Right atrium auricular region (tissue), 2 donors: ENCODE results near the gene FOXP1. TPM values are rescaled to one million over a fixed set of nuclear protein-coding genes. Genes with fewer than 3 reads are reported as not detected.

ENCODE experiments used
- DNase-seq: peaks from one replicate; pipeline ENCODE4 v3.0.0-alpha.2; 2019; ENCODE audit warnings: low spot score
- H3K27ac ChIP-seq, 2 donors: fragments of 200-600 bp; sonication (generic); 1 replicate in 1 of 2; 2 replicates in 1 of 2; pipeline ENCODE4 v1.5.1; 2016 to 2019
- H3K27me3 ChIP-seq, 2 donors: fragments of 200-600 bp; sonication (generic); one replicate each; pipeline versions ENCODE4 v1.5.1 to v1.6.0; 2017 to 2019
- H3K36me3 ChIP-seq: fragments of 200-600 bp; sonication (generic); one replicate; pipeline ENCODE4 v1.5.1; 2016
- H3K4me1 ChIP-seq, 2 donors: fragments of 200-600 bp; sonication (generic); one replicate each; pipeline versions ENCODE4 v1.5.1 to v1.6.0; 2017 to 2019
- H3K4me3 ChIP-seq, 2 donors: fragments of 200-600 bp; sonication (generic); 1 replicate in 1 of 2; 2 replicates in 1 of 2; pipeline ENCODE4 v1.5.1; 2017 to 2019; ENCODE audit warnings: mild to moderate bottlenecking in 1 of 2, moderate library complexity in 1 of 2
- H3K9me3 ChIP-seq, 2 donors: fragments of 200-600 bp; sonication (generic); one replicate each; pipeline ENCODE4 v1.5.1; 2019
- CTCF ChIP-seq, 2 donors: fragments of 200-600 bp; sonication (generic); IDR thresholded peaks; one replicate each; pipeline ENCODE4 v1.5.1; 2019; ENCODE audit warnings: antibody characterized with exemption in 2 of 2
- total RNA-seq, 2 donors: library from RNA; depleted of rRNA; stranded (reverse); fragments of >200 nt; gene quantifications; one replicate each; pipeline ENCODE4 v1.1.0, GENCODE V29; 2016

Gene FOXP1
- total RNA-seq, 2 donors from 2014 or later = 39.2 to 59.0 TPM

GRCh38 chr3:71237672-71238071 is 345.9 kb downstream of the FOXP1 start:
- Histone ChIP-seq H3K27ac (no peak overlapping the region), H3K9me3 (no peaks in the 10 kb centered on the region), H3K36me3 (no peaks in the 10 kb centered on the region), H3K4me3 (no peak overlapping the region), H3K27me3 (no peaks in the 10 kb centered on the region), H3K4me1 (peaks cover 0 to 24% of the 10 kb centered on the region in 2 donors)
- TF ChIP-seq CTCF (IDR thresholded peaks at IDR 0.05) = no peak
- DNase-seq = no peak

- TF ChIP-seq CTCF (IDR thresholded peaks at IDR 0.05) = no peak
- H3K4me1 ChIP-seq = peaks cover 0 to 24% of the 10 kb centered on the region in 2 donors
Measured at GRCh38 chr3:71235846-71236245, 347.7 kb downstream of the FOXP1 start.

DNA sequence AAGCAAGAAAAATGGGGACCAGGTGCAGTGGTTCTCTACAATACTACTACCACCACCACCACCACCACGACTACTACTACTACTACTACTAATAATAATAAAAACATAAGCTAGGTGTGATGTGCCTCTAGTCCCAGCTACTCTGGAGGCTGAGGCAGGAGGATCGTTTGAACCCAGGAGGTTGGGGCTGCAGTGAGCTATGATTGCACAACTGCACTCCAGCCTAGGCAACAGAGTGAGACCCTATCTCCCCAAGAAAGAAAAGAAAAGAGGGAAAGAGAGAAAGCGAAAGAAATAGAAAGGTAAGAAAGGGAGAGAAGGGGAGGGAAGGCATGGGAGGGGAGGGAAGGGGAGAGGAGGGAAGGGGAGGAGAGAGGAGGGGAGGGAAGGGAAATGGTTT is 350.6 kb downstream of the FOXP1 start:
- no peaks in the 10 kb centered on the region for H3K27me3 ChIP-seq
- TF ChIP-seq CTCF (IDR thresholded peaks at IDR 0.05) = no peak
- H3K9me3 ChIP-seq = no peaks in the 10 kb centered on the region
- no peak overlapping the region for H3K4me3 ChIP-seq
- no peaks in the 10 kb centered on the region for H3K36me3 ChIP-seq
- peaks cover 0 to under 1% of the 10 kb centered on the region in 2 donors for H3K4me1 ChIP-seq
- no peak for DNase-seq
- no peak overlapping the region for H3K27ac ChIP-seq

More at GRCh38 chr3:71235846-71236245, 347.7 kb downstream of the FOXP1 start:
- DNase-seq = no peak
- no peaks in the 10 kb centered on the region for H3K27me3 ChIP-seq
- no peaks in the 10 kb centered on the region for H3K36me3 ChIP-seq
- H3K4me3 ChIP-seq = no peak overlapping the region
- H3K9me3 ChIP-seq = no peaks in the 10 kb centered on the region
- no peak overlapping the region for H3K27ac ChIP-seq

DNA sequence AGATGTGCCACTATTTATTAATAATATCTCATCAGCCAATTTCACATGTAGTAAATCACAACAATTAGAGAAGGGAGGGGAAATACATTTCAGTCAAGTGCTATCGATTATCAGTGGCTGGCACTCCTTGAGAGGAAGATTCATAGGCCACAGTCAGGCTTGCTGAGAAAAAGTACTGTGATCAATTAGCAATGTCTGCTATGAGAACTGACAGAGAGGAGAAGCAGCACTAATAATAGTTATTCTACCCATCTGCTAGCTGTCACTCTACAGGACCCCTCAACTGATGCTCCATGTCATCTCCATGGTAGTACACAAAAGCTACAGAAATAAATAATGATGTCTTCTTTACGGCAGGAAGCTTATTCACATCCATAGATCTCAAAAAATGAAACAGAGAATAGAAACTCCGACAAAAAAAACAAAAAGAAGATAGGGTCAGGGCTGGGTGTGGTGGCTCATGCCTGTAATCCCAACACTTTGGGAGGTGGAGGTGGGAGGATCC is 351.3 kb downstream of the FOXP1 start:
- H3K4me3 ChIP-seq = no peak overlapping the region
- DNase-seq = no peak
- H3K27me3 ChIP-seq = no peaks in the 10 kb centered on the region
- H3K4me1 ChIP-seq = peaks cover 0 to under 1% of the 10 kb centered on the region in 2 donors
- no peaks in the 10 kb centered on the region for H3K36me3 ChIP-seq
- TF ChIP-seq CTCF (IDR thresholded peaks at IDR 0.05) = no peak
- H3K27ac ChIP-seq = no peak overlapping the region
- H3K9me3 ChIP-seq = no peaks in the 10 kb centered on the region

DNA sequence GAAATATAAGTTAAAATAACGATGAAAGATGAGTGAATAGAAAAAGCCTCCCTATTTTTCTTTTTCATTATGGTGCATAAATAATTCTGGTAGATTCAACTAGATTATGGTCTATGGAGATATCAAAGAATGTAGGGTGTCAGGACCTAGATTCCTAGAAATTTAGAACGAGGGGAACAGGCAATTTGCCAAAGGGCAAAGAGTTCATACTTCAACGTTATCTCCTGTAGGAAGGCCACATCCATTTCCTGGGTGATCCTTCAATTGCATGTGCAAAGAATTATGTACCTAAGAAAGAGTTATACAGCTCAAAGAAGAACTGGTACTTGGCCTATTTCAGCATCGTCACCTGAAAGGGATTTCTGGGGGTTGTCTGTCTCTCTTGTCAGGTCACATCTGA is 351.8 kb downstream of the FOXP1 start:
- Histone ChIP-seq H3K4me3 (no peak overlapping the region), H3K36me3 (no peaks in the 10 kb centered on the region), H3K27me3 (no peaks in the 10 kb centered on the region), H3K27ac (no peak overlapping the region), H3K9me3 (no peaks in the 10 kb centered on the region), H3K4me1 (peaks cover 0 to 6% of the 10 kb centered on the region in 2 donors)
- DNase-seq = no peak
- TF ChIP-seq CTCF (IDR thresholded peaks at IDR 0.05) = no peak
